Thoracic aorta (tissue), 2 donors: Measurements from ENCODE around the gene KIAA1671. TPM values are rescaled to one million over a fixed set of nuclear protein-coding genes. Genes with fewer than 3 reads are reported as not detected.

Source experiments
- ATAC-seq: fragments of 150-250 bp; one replicate; pipeline ENCODE4 v1.8.0; 2017; ENCODE audit warnings: low read depth; ENCODE audit not compliant: insufficient number of reproducible peaks, low FRiP score
- DNase-seq: peaks from one replicate; pipeline ENCODE4 v3.0.0-alpha.2; 2020; ENCODE audit warnings: low spot score
- H3K27ac ChIP-seq, 2 donors: fragments of 200-600 bp; sonication (generic); 1 replicate in 1 of 2; 2 replicates in 1 of 2; pipeline ENCODE4 v1.5.1; 2016; ENCODE audit warnings: mild to moderate bottlenecking in 2 of 2, moderate library complexity in 2 of 2
- H3K27me3 ChIP-seq: fragments of 200-600 bp; sonication (generic); replicated peaks from 2 replicates; pipeline ENCODE4 v1.6.0; 2016; ENCODE audit warnings: mild to moderate bottlenecking; ENCODE audit not compliant: insufficient read depth
- H3K36me3 ChIP-seq: fragments of 200-600 bp; sonication (generic); one replicate; pipeline ENCODE4 v1.5.1; 2016
- H3K4me1 ChIP-seq, 2 donors: fragments of 200-600 bp; sonication (generic); 1 replicate in 1 of 2; 2 replicates in 1 of 2; pipeline versions ENCODE4 v1.5.1 to v1.6.0; 2016; ENCODE audit warnings: low read depth in 2 of 2, mild to moderate bottlenecking in 1 of 2; ENCODE audit not compliant: control insufficient read depth in 1 of 2
- H3K4me3 ChIP-seq: fragments of 200-600 bp; sonication (generic); 2 replicates; pipeline ENCODE4 v1.5.1; 2016; ENCODE audit warnings: mild to moderate bottlenecking
- H3K9me3 ChIP-seq: fragments of 200-600 bp; sonication (generic); 2 replicates; pipeline ENCODE4 v1.5.1; 2016
- CTCF ChIP-seq: fragments of 200-600 bp; sonication (generic); IDR thresholded peaks from one replicate; pipeline ENCODE4 v1.5.1; 2019; ENCODE audit warnings: antibody characterized with exemption
- total RNA-seq, 2 donors: library from RNA; depleted of rRNA; stranded (reverse); fragments of >200 nt; gene quantifications; one replicate each; pipeline versions ENCODE4 v1.1.0 to v1.2.3, GENCODE V29; 2016

Gene KIAA1671
- total RNA-seq, 2 donors from 2014 or later, result 57.8 to 86.8 TPM

- TF ChIP-seq CTCF, result no peak
- Histone ChIP-seq H3K9me3 (no peaks in the 10 kb centered on the region), H3K27me3 (no peaks in the 10 kb centered on the region), H3K36me3 (no peaks in the 10 kb centered on the region), H3K4me3 (no peak overlapping the region), H3K27ac (peak overlapping the region in 1 of 2 donors; percentile 30), H3K4me1 (peaks cover 14 to 71% of the 10 kb centered on the region in 2 donors)
- ATAC-seq (no peak), DNase-seq (no peak)
These were observed 190.9 kb downstream of the KIAA1671 start for GRCh38 chr22:25143156-25144076.

GRCh38 chr22:25144522-25144921 lies 192.0 kb downstream of the KIAA1671 start:
- peaks cover 8 to 67% of the 10 kb centered on the region in 2 donors for H3K4me1 ChIP-seq
- TF ChIP-seq CTCF, result no peak
- H3K9me3 ChIP-seq, result no peaks in the 10 kb centered on the region
- H3K27me3 ChIP-seq, result no peaks in the 10 kb centered on the region
- no peaks in the 10 kb centered on the region for H3K36me3 ChIP-seq
- DNase-seq (no peak), ATAC-seq (no peak)
- no peak overlapping the region for H3K4me3 ChIP-seq
- H3K27ac ChIP-seq, result peak overlapping the region in 1 of 2 donors; percentile 54

- no peak for TF ChIP-seq CTCF
- H3K4me3 ChIP-seq, result no peak overlapping the region
- DNase-seq, result no peak
- no peaks in the 10 kb centered on the region for H3K36me3 ChIP-seq
- no peaks in the 10 kb centered on the region for H3K27me3 ChIP-seq
- H3K27ac ChIP-seq, result no peak overlapping the region
- ATAC-seq, result no peak
- no peaks in the 10 kb centered on the region for H3K9me3 ChIP-seq
- peaks cover 8 to 61% of the 10 kb centered on the region in 2 donors for H3K4me1 ChIP-seq
These were observed 193.8 kb downstream of the KIAA1671 start for GRCh38 chr22:25146307-25146706.

- Histone ChIP-seq H3K27ac (peak overlapping the region in 1 of 2 donors; percentile 17), H3K9me3 (no peaks in the 10 kb centered on the region), H3K4me1 (peaks cover 8 to 55% of the 10 kb centered on the region in 2 donors), H3K27me3 (no peaks in the 10 kb centered on the region), H3K4me3 (no peak overlapping the region), H3K36me3 (no peaks in the 10 kb centered on the region)
- no peak for TF ChIP-seq CTCF
- DNase-seq, result no peak
- ATAC-seq, result no peak
These were observed 194.6 kb downstream of the KIAA1671 start for GRCh38 chr22:25146906-25147641.

GRCh38 chr22:25147642-25147928 lies 195.1 kb downstream of the KIAA1671 start:
- H3K27ac ChIP-seq, result peak overlapping the region in 1 of 2 donors; percentile 17

More at GRCh38 chr22:25147642-25147928, 195.1 kb downstream of the KIAA1671 start:
- no peak for TF ChIP-seq CTCF
- Histone ChIP-seq H3K9me3 (no peaks in the 10 kb centered on the region), H3K36me3 (no peaks in the 10 kb centered on the region), H3K4me1 (peaks cover 8 to 50% of the 10 kb centered on the region in 2 donors), H3K27me3 (no peaks in the 10 kb centered on the region), H3K4me3 (no peak overlapping the region)
- DNase-seq (no peak), ATAC-seq (no peak)
